ENCODE measurements around the gene OTOA.
A peak's percentile ranks its signal among the peaks of the same experiment; 100 is the strongest.
"Not testable (repeated sequence)": the region's sequence is repeated elsewhere in the genome, so short reads cannot be mapped to it uniquely, and the experiment has no call there.

The OTOA gene

DNA sequence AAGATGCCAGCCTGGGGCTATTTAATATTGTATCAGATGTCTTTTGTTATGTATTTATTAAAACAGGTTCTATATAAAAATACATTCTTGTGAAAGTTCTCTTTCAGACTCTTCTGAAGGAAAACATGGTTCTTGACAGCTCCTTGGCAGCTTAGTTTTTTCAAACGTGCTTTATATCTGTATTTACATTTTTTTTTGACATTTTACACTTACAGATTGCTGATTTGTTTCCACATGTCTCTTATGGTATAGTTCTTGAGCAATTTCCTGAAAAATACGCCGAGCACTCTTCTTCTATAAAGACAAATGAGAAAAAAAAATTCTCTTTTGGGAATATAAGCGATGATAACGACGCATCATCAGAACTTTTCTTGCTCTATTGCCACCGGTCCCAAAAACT is 20.9 kb upstream of the OTOA start:
- no peak for DNase-seq

DNA sequence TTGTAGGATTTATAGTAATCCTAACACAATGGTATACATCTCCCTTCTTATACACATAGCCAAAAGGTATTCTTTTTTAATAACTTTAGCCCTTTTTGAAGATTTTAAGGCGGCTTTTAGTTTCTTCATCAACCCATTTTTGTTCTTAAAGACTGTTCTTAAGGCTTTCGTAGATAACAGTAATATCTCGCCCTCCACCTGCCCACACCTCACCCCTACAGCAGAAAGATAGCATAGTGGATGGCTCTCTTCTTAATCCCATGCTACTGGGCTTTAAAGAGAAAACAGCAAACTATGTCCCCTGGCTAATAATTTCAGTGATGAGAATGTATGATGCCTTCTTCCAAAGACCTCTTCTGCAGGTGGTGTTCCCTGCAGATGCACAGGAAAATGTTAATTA is 20.0 kb upstream of the OTOA start:
- DNase-seq = no peak

DNA sequence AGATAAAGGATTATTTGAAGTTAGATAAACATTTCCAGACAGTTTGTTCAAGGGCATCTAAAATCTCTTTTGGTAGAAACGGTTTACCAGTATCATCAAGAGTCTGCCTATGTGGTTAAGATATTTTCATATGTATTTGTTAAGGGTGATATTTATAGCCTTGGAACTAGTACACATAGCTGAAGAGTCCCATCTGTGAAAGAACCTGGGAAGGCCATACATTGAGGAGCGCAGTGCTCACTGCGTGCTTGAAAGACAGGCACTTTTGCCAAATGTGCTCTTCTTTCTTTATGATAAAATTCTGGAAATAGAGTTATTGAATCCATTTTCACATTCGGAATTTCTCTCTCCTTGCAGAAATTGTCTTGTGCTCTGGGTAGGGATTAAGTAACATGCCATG is 19.1 kb upstream of the OTOA start:
- no peak for DNase-seq

DNA sequence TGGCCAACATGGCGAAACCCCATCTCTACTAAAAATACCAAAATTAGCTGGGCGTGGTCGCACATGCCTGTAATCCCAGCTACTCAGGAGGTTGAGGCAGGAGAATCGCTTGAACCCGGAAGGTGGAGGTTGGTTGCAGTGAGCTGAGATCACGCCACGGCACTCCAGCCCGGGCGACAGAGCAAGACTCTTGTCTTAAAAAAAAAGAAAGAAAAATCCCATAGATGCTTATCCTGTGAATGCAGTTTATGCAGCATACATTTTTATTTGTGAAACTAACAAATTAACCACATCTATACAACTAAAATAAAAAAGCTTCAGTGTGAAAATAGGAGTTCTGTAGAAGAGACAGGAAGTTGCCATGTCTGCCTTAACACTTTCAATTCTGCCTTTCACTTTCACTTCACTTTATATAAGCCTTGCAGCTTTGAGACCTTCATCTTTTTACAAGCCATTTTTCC is 18.5 kb upstream of the OTOA start:
- peak; percentile 28 for DNase-seq

DNA sequence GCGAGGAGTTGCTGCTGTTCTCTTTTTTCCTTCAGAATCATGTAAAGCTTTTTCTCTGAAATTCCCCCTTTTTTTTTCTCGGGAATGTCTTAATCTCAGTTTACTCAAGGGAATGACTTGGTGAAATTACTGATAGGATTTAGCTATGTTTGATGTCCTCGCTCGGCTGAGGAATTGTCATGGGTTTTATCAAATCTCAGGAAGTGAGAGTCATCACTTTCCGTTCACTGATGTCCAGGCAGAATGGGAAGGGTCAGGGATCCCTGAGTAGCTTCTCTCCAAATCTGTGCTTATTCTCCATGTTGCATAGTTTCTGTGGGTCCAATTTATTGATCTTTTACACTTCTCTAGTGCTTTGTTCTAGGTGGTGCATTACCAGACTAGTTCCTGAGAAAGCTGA is 17.7 kb upstream of the OTOA start:
- DNase-seq = no peak

DNA sequence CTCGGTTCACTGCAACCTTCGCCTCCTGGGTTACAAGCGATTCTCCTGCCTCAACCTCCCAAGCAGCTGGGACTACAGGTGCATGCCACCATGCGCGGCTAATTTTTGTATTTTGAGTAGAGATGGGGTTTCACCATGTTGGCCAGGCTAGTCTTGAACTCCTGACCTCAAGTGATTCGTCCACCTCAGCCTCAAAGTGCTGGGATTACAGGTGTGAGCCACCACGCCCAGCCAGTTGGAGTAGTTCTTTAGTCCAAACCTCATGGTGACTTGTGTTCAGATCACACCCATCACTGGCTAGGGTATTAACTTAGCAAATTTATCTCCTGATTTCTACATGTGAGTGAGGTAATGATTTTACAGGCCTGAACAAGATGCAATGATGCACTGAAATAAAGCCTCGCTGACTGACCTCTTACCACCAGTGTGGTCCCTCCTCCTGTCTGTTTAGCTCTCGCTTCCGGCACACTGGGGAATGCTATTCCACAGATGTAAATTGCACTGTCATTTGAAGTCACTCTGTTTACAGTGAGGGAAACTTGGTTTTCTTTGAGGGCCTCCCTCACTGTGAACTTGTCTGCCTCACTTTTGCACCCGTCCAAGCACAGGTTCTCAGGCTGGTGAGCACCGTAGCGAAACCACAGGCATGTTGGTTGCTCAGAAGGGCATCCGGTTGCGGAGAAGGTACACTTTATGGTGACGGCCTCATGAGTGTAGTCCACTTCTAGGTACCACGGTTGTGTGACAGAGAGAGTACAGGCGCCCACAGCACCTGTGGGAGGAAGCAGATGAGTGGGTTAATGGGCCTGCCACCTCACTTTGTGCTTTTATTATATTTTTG is 16.8 kb upstream of the OTOA start:
- DNase-seq = no peak

DNA sequence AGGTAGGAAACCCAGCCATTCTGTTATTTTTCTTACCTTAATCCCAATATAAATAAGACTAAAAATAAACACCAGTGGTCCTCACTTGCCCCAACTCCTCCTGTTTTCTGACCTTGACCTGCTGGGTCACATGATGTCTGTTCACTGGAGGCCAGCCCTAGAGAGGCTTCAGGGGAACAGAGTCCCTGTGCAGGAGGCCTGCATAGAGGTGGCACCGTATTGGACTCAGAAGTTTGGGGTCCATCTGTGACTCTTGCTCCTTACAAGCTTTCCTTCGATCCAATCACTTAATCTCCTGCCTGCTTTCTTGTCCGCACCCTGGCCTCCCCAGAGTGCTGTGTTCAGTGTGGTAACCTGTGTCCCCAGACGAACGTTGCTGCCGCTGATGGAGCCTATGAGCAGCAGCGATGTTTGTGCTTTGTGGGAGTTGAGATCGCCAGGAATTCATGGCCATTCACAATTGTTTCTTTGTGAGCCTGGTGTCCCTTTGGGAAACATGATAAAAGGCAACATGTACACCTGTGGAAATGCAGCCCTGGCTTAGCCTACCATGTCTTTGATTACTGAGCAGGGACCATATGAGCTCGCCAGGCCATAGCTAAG is 16.1 kb upstream of the OTOA start:
- DNase-seq = no peak

DNA sequence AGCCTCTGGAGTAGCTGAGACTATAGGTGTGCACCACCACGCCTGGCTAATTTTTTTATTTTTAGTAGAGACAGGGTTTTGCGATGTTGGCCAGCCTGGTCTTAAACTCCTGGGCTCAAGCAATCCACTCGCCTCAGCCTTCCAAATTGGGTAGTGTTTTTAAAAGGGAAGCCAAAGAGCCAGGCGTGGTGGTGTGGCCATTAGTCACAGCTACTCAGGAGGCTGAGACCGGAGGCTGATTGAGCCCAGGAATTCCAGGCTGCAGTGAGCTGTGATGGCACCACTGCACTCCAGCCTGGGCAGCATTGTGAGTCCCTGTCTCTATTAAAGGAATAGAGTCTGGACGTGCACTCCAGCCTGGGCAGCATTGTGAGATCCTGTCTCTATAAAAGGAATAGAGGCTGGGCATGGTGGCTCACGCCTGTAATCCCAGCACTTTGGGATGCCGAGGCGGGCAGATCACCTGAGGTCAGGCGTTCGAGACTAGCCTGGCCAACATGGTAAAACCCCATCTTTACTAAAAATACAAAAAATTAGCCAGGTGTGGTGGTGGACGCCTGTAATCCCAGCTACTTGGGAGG is 13.9 kb upstream of the OTOA start:
- not testable (repeated sequence) for DNase-seq

DNA sequence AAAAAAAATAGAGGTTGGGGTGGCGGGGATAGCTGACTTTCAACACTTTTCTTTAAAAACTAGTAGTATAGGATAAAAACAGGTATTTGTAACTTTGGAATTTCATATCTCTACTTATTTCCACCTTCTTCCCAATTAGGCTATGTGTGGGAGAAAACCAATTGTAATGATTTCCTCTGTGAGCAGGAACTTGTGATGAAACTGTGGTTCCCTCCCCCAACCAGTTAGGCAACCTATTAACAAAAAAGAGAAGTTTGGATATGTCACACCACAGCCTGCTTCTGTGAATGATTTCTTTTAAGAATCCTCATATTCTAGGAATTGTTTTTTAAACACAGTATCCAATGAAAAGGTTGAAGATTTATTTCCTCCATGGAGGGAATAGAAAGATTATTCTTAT is 13.2 kb upstream of the OTOA start:
- peak; percentile 35 for DNase-seq

DNA sequence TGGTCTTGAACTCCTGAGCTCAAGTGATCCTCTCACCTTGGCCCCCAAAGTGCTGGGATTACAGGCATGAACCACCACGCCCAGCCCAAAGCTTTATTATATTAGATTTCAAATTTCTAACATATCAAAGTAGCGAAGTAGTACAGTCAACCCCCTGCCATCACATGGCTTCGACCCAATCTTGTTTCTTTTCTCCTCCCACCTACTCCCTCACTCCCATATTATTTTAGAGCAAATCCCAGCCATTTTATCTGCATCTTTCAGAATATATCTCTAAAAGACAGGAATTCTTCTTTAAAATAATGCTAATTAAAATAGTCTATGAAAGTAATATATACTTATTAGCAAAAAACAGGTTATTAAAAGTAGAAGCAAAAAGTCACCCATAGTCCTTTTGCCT is 12.3 kb upstream of the OTOA start:
- no peak for DNase-seq

DNA sequence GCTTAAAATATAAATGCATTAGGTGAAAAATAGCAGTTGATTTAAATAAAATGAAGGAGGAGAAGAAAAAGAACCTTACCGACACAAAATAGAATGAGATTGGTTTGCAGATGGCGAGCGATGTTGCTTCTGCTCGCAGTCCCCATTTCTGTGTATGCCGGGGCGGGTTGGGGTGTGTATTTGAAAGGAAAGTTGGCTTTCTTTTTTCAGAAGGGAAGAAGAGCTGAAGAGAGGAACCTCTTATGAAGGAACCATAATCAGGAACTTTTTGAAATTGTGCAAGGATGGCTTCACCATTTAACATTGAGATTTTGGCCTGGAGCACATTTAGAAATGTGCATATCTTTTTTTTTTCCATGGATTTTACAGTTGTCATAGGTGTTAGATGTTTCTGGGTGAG is 11.3 kb upstream of the OTOA start, which contains the start of gene IGSF6:
IGSF6 (minus strand) TSS at position 156 of the 400 bp plus-strand sequence; CDS start at position 146, 10 bp downstream.
- DNase-seq = no peak

DNA sequence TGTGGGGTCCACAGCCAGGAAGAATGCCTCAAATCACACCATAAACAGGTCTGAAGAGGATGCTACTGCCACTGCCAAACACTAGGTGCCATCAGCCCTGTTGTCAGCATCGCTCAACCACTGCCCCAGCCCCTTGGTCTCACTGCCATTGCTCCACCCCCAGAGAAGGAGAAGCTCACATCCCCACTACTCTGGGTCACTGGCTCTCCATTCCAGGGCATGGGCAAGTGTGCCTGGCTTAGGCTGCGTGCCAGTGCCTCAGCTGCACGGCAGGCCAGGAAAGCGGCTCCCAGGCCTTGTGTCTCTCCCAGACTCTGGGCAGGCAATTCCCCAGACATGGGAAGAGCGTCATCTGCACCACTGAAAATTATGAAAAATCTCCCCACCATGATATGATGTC is 10.2 kb upstream of the OTOA start:
- no peak for DNase-seq

DNA sequence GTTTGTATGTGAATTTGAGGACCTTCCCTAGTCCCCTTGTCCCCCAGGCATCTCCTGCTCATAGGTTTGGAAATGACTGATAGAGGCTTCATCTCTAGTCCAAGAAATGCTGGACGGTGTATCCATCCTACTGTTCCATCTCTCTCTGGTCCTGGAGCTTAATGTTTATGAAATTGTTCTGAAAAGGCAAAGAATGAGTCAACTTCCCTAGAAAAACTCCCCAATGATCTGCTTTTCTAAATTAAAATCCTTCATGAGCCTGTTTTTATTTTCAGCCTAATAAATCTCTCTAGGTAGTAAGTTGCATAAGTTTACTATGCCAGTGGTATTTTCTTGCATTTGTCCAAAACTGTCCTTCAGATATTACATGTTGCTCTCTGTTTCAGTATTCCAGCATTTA is 9.3 kb upstream of the OTOA start:
- DNase-seq = no peak

DNA sequence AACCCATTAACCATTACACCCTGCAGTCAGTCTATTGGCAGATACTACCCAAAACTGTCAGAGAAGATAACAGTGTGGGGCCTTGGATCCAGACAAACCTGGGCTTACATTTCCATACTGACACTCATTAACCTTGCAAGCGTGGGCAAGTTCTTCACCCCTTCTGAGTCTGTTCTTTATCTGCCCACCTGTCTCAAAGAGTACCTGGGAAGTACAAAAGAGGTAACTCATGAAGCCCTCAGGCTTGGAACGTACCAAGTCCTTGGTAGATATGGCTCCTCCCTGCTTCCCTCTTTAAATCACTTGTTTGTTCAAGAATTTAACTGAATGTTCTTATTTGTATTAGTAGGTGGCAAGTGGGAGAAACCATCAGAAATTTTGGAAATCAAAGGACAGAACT is 8.9 kb upstream of the OTOA start:
- no peak for DNase-seq

DNA sequence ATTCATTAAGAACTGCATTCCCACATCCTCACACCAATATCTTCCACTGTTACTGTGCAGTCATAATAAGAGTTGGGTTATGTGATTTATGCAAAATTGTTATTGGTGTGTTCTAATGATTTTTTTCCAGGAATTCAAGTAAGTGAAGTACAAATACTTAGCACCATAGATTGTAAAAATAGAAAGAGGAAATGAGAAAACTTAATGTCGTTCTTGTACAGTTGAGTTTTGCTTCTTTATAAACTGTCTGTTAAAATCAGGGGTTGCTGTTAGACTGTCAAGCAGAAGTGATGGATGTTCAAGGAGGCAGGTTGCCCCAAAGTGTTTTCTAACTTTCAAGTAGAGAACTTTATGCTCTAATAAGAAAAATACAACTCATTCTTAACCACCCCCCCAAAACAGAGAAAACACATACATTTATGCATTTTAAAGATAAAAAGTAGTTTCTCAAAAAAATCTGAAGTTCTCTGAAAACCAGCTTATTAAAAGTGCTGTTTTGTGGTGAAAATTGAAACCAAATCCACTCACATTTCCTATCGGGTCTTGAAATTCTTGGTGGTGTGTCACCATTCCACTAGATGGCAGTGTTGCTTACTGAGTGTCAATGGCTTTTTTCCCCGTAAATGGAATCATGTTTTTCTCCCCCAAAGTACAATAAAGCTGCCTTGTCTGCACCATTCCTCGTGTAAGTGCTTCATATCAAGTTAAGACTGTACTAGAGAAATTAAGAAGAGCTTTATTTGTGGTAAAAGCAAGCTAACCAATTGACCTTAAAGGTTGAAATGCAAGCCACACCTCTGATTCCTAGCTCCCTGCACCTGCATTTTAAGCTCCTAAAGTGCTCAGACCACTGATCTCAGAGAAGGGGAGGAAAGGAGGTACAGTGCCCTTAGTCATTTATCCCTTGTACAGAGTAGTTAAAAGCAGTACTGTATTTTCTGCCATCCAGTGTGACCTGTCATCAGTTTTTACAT is 6.7 kb upstream of the OTOA start:
- DNase-seq = no peak

DNA sequence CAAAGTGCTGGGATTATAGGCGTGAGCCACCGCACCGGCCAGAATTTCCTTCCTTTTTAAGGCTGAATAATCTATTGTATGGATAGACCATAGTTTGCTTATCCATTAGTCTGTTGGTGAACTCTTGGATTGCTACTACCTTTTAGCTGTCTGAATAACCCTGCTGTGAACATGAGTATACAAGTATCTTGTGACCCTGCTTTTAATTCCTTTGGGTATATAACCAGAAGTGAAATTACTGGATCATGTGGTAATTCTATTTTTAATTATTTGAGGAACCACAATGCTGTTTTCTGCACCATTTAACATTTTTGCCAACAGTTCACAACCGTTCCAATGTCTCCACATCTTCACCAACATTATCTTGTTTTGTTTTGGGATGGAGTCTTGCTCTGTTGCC is 4.6 kb upstream of the OTOA start:
- DNase-seq = no peak

DNA sequence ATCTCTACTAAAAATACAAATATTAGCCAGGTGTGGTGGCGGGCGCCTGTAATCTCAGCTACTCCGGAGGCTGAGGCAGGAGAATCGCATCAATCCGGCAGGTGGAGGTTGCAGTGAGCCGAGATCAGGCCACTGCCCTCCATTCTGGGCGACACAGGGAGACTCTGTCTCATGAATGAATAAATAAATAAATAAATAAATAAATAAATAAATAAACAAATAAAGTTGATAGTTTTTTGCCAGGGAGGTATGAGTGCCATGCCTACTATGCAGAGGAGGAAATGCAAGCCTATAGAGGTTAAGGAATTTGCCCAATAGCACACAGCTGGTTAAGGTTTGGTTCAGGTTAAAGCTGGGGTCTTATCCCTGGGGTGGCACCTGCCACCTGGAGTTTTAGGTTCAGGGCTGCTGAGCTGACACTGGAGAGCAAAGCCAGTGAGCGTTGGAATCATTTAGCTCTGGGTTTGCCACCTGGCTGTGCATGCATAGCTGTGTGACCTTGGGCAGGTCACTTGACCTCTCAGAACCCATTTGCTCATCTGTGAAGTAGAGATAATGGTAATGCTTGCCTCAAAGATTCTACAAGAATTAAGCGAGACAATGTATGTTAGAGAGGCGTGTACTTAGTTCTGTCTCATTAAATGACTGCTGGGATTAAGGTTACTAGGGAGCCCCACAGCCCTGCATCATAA is 1.2 kb downstream of the OTOA start:
- DNase-seq = no peak

DNA sequence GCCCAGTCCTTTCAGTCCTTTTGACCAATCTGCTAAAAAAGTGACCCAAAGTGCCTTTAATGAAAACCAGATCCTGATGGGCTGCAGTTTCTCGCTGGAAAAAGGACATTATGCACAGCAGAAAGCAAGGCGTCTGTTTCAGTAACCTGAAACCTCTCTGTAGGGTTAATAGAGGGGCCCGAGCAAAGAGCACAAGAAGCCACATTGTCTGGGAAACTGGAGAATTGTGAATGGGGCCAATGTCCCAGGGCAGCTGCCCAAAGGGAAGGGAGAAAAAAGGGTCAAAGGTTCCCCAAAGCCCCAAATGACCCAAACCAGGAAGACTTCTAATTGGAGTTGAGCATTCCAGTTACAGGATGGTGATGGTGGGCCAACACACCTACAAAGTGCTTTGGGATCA is 3.0 kb downstream of the OTOA start:
- no peak for DNase-seq

DNA sequence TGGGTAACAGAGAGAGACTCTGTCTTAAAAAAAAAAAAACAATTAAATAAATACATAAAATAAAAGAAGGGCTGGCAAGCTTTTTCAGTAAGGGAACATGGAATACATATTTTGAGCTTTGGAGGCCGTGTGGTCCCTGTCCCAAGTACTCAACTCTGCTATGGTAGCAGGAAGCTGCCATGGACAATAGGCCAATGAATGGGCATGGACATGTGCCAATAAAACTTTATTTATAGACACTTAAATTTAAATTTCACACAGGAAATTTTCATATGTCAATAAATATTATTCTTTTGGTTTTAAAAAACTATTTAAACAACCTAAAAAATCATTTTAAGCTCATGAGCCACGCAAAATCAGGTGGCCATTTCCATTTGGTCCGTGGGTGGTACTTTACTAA is 3.8 kb downstream of the OTOA start:
- DNase-seq = no peak

DNA sequence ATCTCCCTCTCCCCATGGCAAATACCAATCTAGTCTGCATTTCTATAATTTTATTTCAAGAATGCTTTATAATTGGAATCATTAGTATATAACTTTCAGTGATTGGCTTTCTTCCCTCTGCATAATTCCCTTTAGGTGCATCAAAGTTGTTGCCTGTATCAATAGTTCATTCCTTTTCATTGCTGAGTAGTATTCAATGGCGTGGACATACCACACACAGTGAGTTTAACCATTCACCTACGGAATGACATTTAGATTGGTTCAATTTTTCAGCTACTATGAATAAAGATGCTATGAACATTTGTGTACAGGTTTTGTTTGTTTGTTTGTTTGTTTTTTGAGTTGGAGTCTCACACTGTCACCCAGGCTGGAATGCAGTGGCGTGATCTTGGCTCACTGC is 9.7 kb downstream of the OTOA start:
- no peak for DNase-seq

DNA sequence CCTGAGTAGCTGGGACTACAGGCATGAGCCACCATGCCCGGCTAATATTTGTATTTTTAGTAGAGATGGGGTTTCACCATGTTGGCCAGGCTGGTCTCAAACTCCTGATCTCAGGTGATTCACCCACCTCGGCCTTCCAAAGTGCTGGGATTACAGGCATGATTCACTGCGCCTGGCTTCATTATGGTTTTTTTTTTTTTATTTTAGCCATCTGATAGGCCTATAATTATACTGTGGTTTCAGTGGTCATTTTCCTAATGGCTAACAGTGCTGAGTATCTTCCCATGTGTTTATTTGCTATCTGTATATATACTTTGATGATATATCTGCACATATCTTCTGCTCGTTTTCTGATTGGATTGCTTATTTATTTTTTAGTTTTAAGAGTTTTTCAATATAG is 10.7 kb downstream of the OTOA start:
- not testable (repeated sequence) for DNase-seq

DNA sequence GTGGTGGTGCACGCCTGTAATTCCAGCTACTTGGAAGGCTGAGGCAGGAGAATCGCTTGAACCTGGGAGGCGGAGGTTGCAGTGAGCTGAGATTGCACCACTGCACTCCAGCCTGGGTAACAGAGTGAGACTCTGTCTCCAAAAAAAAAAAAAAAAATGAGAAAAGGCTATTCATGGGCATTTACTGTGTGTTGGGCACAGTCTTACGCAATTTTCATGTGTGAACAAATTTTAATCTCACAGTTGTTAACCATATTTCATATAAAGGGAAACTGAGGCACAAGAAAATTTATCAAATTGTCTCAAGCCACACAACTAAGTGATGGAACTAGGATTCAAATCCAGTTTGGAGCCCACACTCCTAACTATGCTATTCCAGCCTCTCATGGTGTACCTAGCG is 16.9 kb downstream of the OTOA start:
- not testable (repeated sequence) for DNase-seq

Measured in SIG-M5 (cell line).